Measurements from ENCODE around the gene HDAC4. TPM values are rescaled to one million over a fixed set of nuclear protein-coding genes. Genes with fewer than 3 reads are reported as not detected.
A peak's percentile ranks its signal among the peaks of the same experiment; 100 is the strongest.

The HDAC4 gene
- total RNA-seq, 2 experiments from 2014 or later = 32.0 to 35.6 TPM

DNA sequence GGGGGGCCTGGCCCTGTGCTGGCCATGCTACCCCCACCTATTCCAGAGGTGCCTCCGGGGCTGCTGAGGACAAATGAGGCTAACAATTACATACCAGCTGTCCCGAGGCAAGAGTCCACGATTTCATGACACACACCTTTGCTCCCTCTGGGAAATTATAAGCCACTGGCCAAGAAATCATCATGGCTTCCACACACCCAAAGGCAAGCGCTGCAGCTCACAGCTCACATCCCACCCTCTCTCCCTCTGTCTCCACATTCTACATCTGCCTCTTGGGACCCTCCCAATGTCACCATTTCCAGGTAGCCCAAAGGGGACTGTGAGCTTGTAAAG, 134.4 kb downstream of the HDAC4 start:
- H3K9me3 Mint-ChIP-seq = no peaks in the 10 kb centered on the region
- peaks cover 75% of the 10 kb centered on the region for H3K4me1 Mint-ChIP-seq (ENCODE audit: low read depth)
- H3K27ac Mint-ChIP-seq = peak overlapping the region; percentile 91
- peaks cover under 1% of the 10 kb centered on the region for H3K36me3 Mint-ChIP-seq (ENCODE audit: low read depth)
- H3K4me3 Mint-ChIP-seq = peak overlapping the region; percentile 71
- no peak for DNase-seq
- peaks cover 9% of the 10 kb centered on the region for H3K27me3 Mint-ChIP-seq (ENCODE audit: low read depth)
- intact Hi-C loops (cut with micrococcal nuclease) = loop anchor here (5.0 to 10.0 kb wide), 2 partner anchors 661 to 758 kb away; partner anchors contain the start of gene NDUFA10
- CTCF ChIA-PET = interaction anchor here (0.9 to 2.5 kb wide), 12 partner anchors 11 to 177 kb away, joined by 3 to 10 read pairs (median 3); no protein-coding TSS in a partner anchor

DNA sequence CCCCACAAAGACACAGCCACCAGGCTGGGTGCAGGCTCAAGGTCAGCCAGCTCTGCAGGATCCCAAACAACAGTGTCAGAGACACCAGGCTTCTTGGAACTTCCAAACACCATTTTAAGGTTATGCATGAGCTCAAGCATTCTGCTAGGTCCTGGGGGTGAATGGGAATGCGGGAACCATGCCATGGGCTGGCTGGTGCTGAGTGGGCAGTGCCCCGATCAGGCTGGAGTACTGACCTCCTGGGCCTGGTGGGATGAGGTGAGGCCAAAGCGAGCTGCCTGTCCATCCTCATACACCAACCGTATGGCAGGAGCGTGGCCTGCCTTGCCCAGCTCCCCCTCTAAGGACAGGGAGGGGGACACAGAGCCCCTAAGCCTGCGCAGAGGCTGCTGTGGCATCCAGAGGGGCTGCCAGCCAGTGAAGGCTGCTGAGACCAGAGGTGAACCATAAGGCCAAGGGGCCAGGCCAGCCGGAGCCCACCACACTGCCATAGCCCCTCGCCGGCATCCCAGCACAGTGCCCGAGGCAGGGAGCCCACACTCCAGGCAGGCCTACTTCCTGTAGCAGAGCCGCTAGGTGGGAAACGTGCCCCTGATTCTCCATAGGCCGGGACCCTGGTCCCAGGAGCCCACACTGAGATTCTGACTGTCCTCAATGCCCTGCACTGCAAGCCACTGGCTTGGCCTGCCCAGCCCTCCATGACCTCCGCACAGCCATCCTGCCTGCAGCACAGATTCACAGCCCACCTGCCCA, 135.0 kb downstream of the HDAC4 start:
- Mint-ChIP-seq H3K27ac (peak overlapping the region; percentile 94), H3K27me3 (ENCODE audit: low read depth) (peaks cover 8% of the 10 kb centered on the region), H3K4me1 (ENCODE audit: low read depth) (peaks cover 81% of the 10 kb centered on the region), H3K4me3 (peak overlapping the region; percentile 71), H3K9me3 (no peaks in the 10 kb centered on the region), H3K36me3 (ENCODE audit: low read depth) (no peaks in the 10 kb centered on the region)
- CTCF ChIA-PET = interaction anchor here (0.7 to 2.5 kb wide), 11 partner anchors 10 to 176 kb away, joined by 3 to 10 read pairs (median 3); no protein-coding TSS in a partner anchor
- peak; percentile 6 for DNase-seq
- intact Hi-C loops (cut with micrococcal nuclease) = loop anchor here (1.0 to 10.0 kb wide), 9 partner anchors 23 to 759 kb away; partner anchors contain the start of genes HDAC4 and NDUFA10

DNA sequence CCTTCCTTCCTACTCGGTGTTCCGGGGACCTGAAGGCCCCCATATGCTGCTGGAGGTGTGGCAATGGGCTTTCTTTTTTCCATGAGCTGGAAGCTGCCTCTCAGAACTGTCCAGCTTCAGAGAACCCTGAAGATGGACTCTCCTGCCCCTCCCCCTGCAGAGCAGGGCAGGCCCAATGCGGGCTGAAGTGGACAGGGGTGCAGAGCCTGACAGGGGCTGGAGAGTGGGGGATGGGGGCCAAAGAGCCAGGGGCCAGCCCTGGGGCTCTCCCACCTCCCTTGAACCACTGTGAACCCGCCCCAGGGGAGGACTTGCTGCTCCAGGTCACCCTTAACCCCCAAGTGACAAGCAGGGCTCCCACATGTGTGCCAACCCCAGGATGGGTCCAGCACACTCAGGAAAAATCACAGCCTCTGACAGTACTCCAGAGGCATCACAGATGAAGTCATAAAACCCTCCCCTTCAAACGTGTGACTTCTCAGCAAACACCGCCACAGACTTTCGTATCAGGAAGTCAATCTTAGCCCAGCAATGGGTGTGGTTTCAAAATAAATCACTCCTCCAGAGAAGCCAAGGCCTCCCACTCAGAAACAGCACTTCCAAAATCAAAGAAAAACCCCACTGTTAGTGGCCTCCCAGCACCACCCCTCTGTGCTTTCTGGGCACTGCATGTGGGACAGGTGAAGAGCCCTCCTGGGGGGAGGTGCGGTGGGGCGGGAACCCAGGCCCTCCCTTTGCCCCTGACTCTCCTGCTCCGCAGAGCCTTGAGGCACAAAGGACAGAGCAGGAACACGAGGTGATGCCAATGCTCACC, 135.8 kb downstream of the HDAC4 start:
- Mint-ChIP-seq H3K27me3 (ENCODE audit: low read depth) (peaks cover 1% of the 10 kb centered on the region), H3K4me1 (ENCODE audit: low read depth) (peaks cover 86% of the 10 kb centered on the region), H3K9me3 (no peaks in the 10 kb centered on the region), H3K36me3 (ENCODE audit: low read depth) (no peaks in the 10 kb centered on the region), H3K27ac (peak overlapping the region; percentile 94), H3K4me3 (peak overlapping the region; percentile 63)
- intact Hi-C loops (cut with micrococcal nuclease) = loop anchor here (1.0 to 10.0 kb wide), 9 partner anchors 24 to 760 kb away; partner anchors contain the start of genes HDAC4 and NDUFA10
- CTCF ChIA-PET = interaction anchor here (0.7 to 2.5 kb wide), 9 partner anchors 11 to 121 kb away, joined by 3 to 10 read pairs (median 3); no protein-coding TSS in a partner anchor
- peak; percentile 83 for DNase-seq

DNA sequence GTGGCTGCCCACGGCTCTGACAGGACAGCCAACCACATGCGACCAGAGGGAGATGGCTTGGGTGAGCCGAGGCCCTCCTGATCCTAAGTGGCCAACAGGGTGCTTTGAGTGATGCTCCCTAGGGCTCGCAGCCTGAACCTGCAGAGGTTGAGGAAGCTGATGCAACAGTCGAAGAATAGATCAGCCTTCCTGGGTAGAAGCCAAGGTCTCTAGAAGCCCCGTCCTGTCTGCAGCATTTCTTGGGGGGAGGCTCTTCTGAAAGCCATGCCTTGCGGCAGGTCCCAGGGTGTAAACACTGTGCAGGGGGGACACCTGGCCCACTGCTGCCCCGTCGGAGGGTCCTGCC, 136.4 kb downstream of the HDAC4 start:
- Mint-ChIP-seq H3K4me1 (ENCODE audit: low read depth) (peaks cover 86% of the 10 kb centered on the region), H3K27me3 (ENCODE audit: low read depth) (peaks cover 1% of the 10 kb centered on the region), H3K4me3 (peak overlapping the region; percentile 41), H3K27ac (peak overlapping the region; percentile 71), H3K36me3 (ENCODE audit: low read depth) (no peaks in the 10 kb centered on the region), H3K9me3 (no peaks in the 10 kb centered on the region)
- DNase-seq = peak; percentile 66
- CTCF ChIA-PET = interaction anchor here (1.0 to 1.1 kb wide), 3 partner anchors 12 to 105 kb away, joined by 3 to 4 read pairs (median 3); no protein-coding TSS in a partner anchor
- intact Hi-C loops (cut with micrococcal nuclease) = loop anchor here (2.0 to 10.0 kb wide), 2 partner anchors 34 to 760 kb away; partner anchors contain the start of gene NDUFA10

DNA sequence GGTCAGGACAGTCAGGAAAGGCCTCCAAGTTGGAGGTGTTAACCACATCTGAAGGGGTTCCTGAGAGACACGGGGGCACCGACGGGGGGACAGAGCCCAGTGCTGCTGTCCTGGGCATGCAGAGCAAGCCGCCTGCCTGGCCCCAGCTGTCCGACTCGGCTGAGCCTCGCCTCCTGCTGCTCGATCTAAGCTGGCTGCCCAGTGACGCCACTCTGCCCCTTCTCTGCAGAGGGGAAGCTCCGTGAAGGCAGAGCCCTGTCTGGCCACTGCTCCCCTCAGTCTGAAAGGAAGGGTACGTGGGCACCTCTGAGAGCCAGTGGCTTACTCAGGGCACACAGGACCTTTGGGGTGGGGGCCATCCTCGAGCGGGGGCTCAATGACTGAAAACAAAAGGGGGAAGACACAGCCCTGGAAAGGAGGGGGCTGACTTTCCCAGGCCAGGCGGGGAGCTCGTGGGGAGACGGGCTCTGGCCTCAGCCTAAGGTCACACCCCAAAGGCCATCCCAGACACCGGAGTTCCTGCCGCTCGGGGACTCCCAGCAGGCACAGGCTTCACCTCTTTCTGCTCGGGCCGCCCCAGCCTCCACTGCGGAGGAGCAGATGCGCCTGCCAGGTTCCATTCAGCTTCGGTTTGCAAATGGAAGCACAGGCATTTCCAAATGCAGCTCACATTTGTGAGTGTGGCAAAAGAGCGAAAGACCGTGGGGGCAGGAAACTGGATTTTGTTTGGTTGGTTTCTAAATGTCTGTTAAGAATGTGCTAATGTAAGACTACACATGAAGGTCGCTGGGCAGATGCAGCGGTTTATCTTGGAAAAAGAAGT, 136.9 kb downstream of the HDAC4 start:
- Mint-ChIP-seq H3K4me3 (peak overlapping the region; percentile 41), H3K27me3 (ENCODE audit: low read depth) (peaks cover 1% of the 10 kb centered on the region)
- intact Hi-C loops (cut with micrococcal nuclease) = loop anchor here (2.0 to 10.0 kb wide), 2 partner anchors 33 to 761 kb away; partner anchors contain the start of gene NDUFA10

DNA sequence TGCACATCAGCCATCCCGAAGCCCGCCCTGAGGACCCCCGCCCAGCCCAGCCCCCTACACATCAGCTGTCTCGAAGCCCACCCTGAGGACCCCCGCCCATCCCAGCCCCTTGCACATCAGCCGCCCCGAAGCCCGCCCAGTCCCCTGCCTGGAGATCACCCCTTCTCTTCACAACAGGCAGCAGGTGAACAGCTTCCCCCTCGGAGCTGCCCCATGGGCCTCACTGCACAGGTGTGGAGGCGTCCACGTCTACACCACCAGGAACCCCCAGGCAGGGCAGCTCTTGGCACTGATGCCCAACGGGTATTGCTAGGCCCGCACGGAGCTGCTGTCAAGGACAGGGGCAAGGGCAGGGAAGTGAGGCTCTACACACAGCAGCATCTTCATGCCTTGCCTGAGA, 137.6 kb downstream of the HDAC4 start:
- DNase-seq = peak; percentile 4
- Mint-ChIP-seq H3K36me3 (ENCODE audit: low read depth) (no peaks in the 10 kb centered on the region), H3K9me3 (no peaks in the 10 kb centered on the region), H3K4me1 (ENCODE audit: low read depth) (peaks cover 86% of the 10 kb centered on the region), H3K4me3 (no peak overlapping the region), H3K27ac (no peak overlapping the region), H3K27me3 (ENCODE audit: low read depth) (peaks cover 1% of the 10 kb centered on the region)
- CTCF ChIA-PET = interaction anchor here (0.7 to 1.0 kb wide), 2 partner anchors 12 to 236 kb away, joined by 3 read pairs; no protein-coding TSS in a partner anchor
- intact Hi-C loops (cut with micrococcal nuclease) = loop anchor here (10.0 kb wide), 1 partner anchor 762 kb away; the partner anchor contains the start of gene NDUFA10

More for the DNA sequence above, 136.9 kb downstream of the HDAC4 start:
- peaks cover 86% of the 10 kb centered on the region for H3K4me1 Mint-ChIP-seq (ENCODE audit: low read depth)
- H3K36me3 Mint-ChIP-seq (ENCODE audit: low read depth) = no peaks in the 10 kb centered on the region
- H3K9me3 Mint-ChIP-seq = no peaks in the 10 kb centered on the region
- peak overlapping the region; percentile 71 for H3K27ac Mint-ChIP-seq
- DNase-seq = peak; percentile 6
- CTCF ChIA-PET = interaction anchor here (0.7 to 1.1 kb wide), 4 partner anchors 13 to 237 kb away, joined by 3 read pairs; no protein-coding TSS in a partner anchor

DNA sequence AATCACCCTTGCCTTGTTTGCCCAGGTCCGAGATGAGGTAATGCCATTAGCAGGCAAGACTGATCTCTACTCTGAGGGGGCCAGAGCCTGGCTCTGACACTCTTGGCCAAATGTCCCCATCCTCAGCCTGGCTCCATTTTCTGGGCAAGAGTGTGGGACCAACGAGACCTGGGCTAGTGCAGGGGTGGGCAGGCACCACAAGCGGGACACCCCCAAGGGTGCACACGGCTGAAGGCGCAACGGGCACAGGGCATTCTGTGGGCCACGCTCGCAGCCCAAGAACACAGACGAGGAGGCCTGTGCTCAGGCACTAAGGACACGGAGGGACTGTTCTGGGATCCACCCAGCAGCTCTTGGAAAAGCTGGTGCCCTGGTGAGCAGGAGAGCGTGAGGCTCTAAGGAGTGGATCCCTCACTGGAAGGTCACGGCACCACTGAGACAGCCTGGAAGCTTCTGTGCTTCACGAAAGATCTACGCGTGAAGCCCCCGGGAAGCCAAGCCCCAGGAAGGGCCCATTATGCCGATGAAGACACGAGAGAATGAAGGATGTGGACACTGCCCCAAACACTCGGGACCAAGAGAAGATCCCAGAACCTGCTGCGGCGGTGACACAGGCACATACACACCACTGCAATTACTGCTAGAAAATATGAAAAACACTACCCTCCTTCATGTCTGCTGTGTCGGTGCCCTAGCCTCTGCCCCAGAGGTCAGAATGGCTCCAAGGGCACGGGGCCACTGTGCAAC, 138.2 kb downstream of the HDAC4 start:
- no peak overlapping the region for H3K4me3 Mint-ChIP-seq
- peaks cover under 1% of the 10 kb centered on the region for H3K9me3 Mint-ChIP-seq
- H3K27me3 Mint-ChIP-seq (ENCODE audit: low read depth) = peaks cover 1% of the 10 kb centered on the region
- H3K27ac Mint-ChIP-seq = no peak overlapping the region
- DNase-seq = no peak
- peaks cover 86% of the 10 kb centered on the region for H3K4me1 Mint-ChIP-seq (ENCODE audit: low read depth)
- CTCF ChIA-PET = no interaction called here
- peaks cover under 1% of the 10 kb centered on the region for H3K36me3 Mint-ChIP-seq (ENCODE audit: low read depth)
- intact Hi-C loops (cut with micrococcal nuclease) = loop anchor here (10.0 kb wide), 1 partner anchor 762 kb away; the partner anchor contains the start of gene NDUFA10

DNA sequence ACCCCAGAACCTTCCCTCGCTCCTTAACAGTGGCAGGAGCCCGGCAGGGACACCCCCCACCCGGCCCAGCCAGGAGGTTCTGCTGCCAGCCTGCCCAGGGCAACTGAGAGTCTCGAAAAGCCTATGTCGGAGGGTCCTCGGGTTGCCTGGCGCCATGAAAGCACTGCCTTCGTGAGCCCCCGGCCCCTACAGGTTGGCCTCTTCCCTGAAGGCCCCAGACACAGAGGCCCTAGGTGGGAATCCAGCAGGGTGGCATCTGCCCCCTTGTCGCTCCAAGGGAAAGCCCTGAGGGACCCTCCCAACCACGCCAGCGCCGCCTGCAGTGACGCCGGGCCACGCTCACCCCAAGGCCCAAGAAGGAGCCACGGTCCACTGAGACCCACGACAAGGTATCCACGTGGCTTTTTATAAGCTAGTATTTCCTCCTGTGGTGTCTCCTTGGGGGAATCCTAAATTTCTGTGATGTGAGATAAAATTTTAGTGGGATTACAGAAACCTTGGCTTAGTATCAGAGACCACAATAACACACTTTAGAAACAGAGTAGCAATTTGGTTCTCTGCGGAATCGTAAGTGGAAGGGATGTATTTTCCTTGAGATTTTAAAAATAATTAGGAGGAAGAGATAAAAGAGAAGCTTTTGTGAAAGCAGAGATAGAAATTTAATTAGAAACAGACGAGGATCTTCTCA, 138.9 kb downstream of the HDAC4 start:
- peaks cover 1% of the 10 kb centered on the region for H3K27me3 Mint-ChIP-seq (ENCODE audit: low read depth)
- CTCF ChIA-PET = no interaction called here
- intact Hi-C loops (cut with micrococcal nuclease) = loop anchor here (10.0 kb wide), 1 partner anchor 763 kb away; the partner anchor contains the start of gene NDUFA10
- no peak for DNase-seq
- H3K4me1 Mint-ChIP-seq (ENCODE audit: low read depth) = peaks cover 86% of the 10 kb centered on the region
- H3K4me3 Mint-ChIP-seq = no peak overlapping the region
- H3K9me3 Mint-ChIP-seq = peaks cover 2% of the 10 kb centered on the region
- peaks cover 4% of the 10 kb centered on the region for H3K36me3 Mint-ChIP-seq (ENCODE audit: low read depth)
- no peak overlapping the region for H3K27ac Mint-ChIP-seq

DNA sequence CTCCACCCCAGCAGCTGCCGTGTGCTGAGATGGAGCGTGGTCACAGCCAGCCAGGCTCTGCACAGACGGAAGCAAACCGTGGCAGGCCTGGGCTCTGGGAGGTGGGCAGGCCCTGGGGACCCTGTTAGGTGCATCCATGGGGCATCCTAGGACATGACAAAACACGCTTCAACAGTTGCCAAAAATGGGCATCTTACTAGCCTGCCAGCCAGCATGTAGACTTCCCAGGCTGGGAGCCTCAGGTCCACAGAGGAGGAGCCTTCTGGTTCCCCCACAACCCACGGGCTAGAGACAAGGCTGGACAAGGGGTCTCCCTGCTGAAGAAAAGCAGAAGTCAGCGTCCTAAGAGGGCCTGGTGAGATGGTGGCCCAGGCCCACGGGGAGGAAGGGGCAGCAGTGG, 139.5 kb downstream of the HDAC4 start:
- peaks cover 4% of the 10 kb centered on the region for H3K36me3 Mint-ChIP-seq (ENCODE audit: low read depth)
- CTCF ChIA-PET = no interaction called here
- peaks cover 84% of the 10 kb centered on the region for H3K4me1 Mint-ChIP-seq (ENCODE audit: low read depth)
- no peak overlapping the region for H3K4me3 Mint-ChIP-seq
- intact Hi-C loops (cut with micrococcal nuclease) = loop anchor here (10.0 kb wide), 1 partner anchor 763 kb away; the partner anchor contains the start of gene NDUFA10
- no peak for DNase-seq
- no peaks in the 10 kb centered on the region for H3K27me3 Mint-ChIP-seq (ENCODE audit: low read depth)
- H3K27ac Mint-ChIP-seq = peak overlapping the region; percentile 8
- peaks cover 2% of the 10 kb centered on the region for H3K9me3 Mint-ChIP-seq

DNA sequence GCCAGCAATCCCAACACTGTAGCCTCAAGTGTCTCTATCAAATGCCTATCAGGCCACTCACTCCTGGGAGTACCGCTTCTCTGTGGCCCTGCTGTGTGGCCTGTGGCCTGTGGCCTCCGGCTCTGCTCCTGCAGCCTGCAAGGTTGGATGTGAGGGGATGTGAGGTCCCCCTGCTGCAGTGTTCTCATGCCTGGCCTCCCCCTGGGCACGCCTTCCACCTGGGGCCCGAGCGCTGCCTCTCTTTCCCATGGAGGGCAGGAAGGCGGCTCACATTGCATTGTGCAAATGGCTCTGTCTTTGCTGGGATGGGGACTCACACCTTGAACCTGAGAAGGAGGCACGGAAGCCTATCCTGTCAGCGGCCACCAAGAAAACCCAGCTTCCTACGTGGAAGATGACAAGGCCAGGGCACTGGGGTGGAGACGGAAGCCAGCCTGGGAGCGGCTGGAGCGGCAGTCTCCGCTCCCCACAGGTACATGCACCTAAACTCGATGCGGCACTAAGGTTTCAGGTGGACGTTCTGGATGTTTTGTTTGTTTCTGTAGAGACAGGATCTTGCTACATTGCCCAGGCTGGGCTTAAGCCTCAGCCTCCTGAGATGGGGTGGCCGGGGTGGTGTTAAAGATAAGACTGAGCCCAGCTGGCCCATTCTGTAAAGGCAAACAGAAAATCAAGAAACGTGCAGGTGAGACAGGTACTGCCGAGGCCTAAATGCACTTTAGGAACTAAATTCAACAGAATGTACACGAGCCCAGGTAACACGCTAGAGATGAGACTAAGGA, 140.1 kb downstream of the HDAC4 start:
- peaks cover 85% of the 10 kb centered on the region for H3K4me1 Mint-ChIP-seq (ENCODE audit: low read depth)
- H3K27ac Mint-ChIP-seq = peak overlapping the region; percentile 90
- no peak overlapping the region for H3K4me3 Mint-ChIP-seq
- peaks cover 2% of the 10 kb centered on the region for H3K9me3 Mint-ChIP-seq
- intact Hi-C loops (cut with micrococcal nuclease) = loop anchor here (10.0 kb wide), 1 partner anchor 764 kb away; the partner anchor contains the start of gene NDUFA10
- no peaks in the 10 kb centered on the region for H3K27me3 Mint-ChIP-seq (ENCODE audit: low read depth)
- no peak for DNase-seq
- peaks cover 4% of the 10 kb centered on the region for H3K36me3 Mint-ChIP-seq (ENCODE audit: low read depth)
- CTCF ChIA-PET = no interaction called here
